ENCODE measurements around the gene CLDN9. TPM values are rescaled to one million over a fixed set of nuclear protein-coding genes. Genes with fewer than 3 reads are reported as not detected.
A peak's percentile ranks its signal among the peaks of the same experiment; 100 is the strongest.

The CLDN9 gene
- total and polyA plus RNA-seq, 9 of the 15 experiments (the other 6 are each of a cell fraction or from before 2014, with no cell fraction given): 0.12 to 0.44 (median 0.22) TPM; not detected in 4

DNA sequence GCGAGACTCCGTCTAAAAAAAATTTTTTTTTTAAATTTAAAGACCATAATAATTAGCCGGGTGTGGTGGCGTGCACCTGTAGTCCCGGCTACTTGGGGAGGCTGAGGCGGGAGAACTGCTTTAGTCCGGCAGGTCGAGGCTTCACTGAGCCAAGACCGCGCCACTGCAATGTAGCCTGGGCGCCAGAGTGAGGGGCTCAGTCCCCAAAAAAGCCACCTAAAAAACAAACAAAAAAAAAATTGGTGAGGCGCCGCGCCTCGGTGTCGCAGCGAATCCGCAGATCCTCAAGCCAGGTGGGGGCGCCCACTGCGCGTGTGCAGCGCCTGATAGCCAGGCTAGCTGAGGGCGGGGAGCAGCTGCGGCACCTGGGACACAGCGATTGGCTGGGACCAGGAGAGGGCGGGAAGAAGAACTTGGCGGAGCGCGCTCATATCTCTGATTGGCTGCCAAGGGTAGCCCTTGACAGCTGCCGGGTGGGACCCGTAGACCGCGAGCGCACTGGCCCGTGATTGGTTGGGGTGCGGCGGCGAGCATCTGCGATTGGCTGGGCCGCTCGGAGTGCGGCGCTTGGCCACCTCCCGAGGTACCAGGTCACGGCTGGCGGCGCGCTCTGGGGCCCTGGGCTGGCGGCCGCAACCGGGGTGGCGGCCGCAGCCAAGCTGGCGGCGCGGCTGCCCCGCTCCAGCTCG, 9.0 kb upstream of the CLDN9 start:
- POLR2A ChIA-PET: interaction anchor here (0.6 to 1.3 kb wide), 8 partner anchors 17 to 775 kb away, joined by 3 to 7 read pairs (median 4); partner anchors contain the start of genes PAQR4 and TNFRSF12A
- H3K27ac ChIP-seq (ENCODE audit: extremely low read depth, low read depth, low read length): no peak overlapping the region
- WGBS (ENCODE audit: insufficient coverage, low coverage, missing lambda C conversion rate): 5% methylated on average over 51 of the region's 58 CpGs
- peaks cover 22% of the 10 kb centered on the region for H3K79me2 ChIP-seq (ENCODE audit: control insufficient read depth, insufficient read depth, low read length)
- FAIRE-seq (peak; percentile 99), ATAC-seq (peak; percentile 92), DNase-seq (ENCODE audit: extremely low read depth in 1 of 4, low spot score in 3 of 4) (peak; percentile 98 to 99 (median 99))
- H3K4me3 ChIP-seq: peak overlapping the region; percentile 50; the same call in 1 of the 2 replicates
- H3K9me1 ChIP-seq (ENCODE audit: control insufficient read depth, insufficient read depth, low read length): no peaks in the 10 kb centered on the region
- H3K9ac ChIP-seq (ENCODE audit: insufficient read depth in 1 of 2, low read depth in 2 of 2, low read length in 2 of 2): peak overlapping the region in 1 of 2 experiments; percentile 80; a peak in 2 of 4 replicates
- H3K27me3 ChIP-seq (ENCODE audit: control insufficient read depth in 2 of 2, insufficient read depth in 2 of 2, low read length in 2 of 2): no peaks in the 10 kb centered on the region
- peaks cover 3% of the 10 kb centered on the region; the same call in 2 of the 3 replicates for H3K36me3 ChIP-seq (ENCODE audit: control insufficient read depth, insufficient read depth, low read length)
- peaks cover 28 to 55% of the 10 kb centered on the region in 2 experiments for H3K4me1 ChIP-seq (replicated peaks in 1 of 2; ENCODE audit: control insufficient read depth in 2 of 2, insufficient read depth in 2 of 2, low read length in 2 of 2)
- no TSS peak for BruUV-seq (replicated peaks)
- no peaks in the 10 kb centered on the region for H4K20me1 ChIP-seq (replicated peaks; ENCODE audit: control insufficient read depth, insufficient read depth, low read length)
- H3K9me3 ChIP-seq (replicated peaks; ENCODE audit: control insufficient read depth, insufficient read depth, low read depth, low read length): no peaks in the 10 kb centered on the region
- in situ Hi-C loops (cut with MboI) (no loop called here), intact Hi-C loops (cut with micrococcal nuclease) (loop anchor here (1.0 kb wide), 1 partner anchor 25 kb away; no protein-coding TSS in a partner anchor)
- CTCF ChIA-PET (ENCODE audit: low intra/inter-chr PET ratio): interaction anchor here (0.9 to 1.6 kb wide), 3 partner anchors 24 to 55 kb away, joined by 3 to 6 read pairs (median 3); no protein-coding TSS in a partner anchor
- no peak overlapping the region; the same call in 1 of the 2 replicates for H3K4me2 ChIP-seq (ENCODE audit: insufficient read depth, low read length)
- peak overlapping the region; percentile 57 for H2AFZ ChIP-seq (ENCODE audit: low read depth, low read length)
- TF ChIP-seq, protein P1, sequence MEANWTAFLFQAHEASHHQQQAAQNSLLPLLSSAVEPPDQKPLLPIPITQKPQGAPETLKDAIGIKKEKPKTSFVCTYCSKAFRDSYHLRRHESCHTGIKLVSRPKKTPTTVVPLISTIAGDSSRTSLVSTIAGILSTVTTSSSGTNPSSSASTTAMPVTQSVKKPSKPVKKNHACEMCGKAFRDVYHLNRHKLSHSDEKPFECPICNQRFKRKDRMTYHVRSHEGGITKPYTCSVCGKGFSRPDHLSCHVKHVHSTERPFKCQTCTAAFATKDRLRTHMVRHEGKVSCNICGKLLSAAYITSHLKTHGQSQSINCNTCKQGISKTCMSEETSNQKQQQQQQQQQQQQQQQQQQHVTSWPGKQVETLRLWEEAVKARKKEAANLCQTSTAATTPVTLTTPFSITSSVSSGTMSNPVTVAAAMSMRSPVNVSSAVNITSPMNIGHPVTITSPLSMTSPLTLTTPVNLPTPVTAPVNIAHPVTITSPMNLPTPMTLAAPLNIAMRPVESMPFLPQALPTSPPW (CRISPR knock-in tag; IDR thresholded peaks at IDR 0.05): peak; percentile 22
- TF ChIP-seq KLF10 (CRISPR knock-in tag; IDR thresholded peaks at IDR 0.05) (no peak), RBFOX2 (IDR thresholded peaks at IDR 0.05; ENCODE audit: low read depth, low read length) (peak; percentile 68), PHB (CRISPR knock-in tag; IDR thresholded peaks at IDR 0.05) (no peak), SAP30 (IDR thresholded peaks at IDR 0.05; ENCODE audit: borderline replicate concordance, insufficient read depth, low read depth, low read length, poor library complexity, severe bottlenecking) (no peak), NBN (IDR thresholded peaks at IDR 0.05; ENCODE audit: low read depth) (peak; percentile 74), RFX1 (IDR thresholded peaks at IDR 0.05) (no peak), HDAC6 (IDR thresholded peaks at IDR 0.05; ENCODE audit: low read depth, low read length) (no peak), HDGF (IDR thresholded peaks at IDR 0.05) (0 out of 2 replicates have a peak, but pooled peaks have one; percentile 28), ARID2 (IDR thresholded peaks at IDR 0.05) (peak; percentile 83), STAT5A (IDR thresholded peaks at IDR 0.05; ENCODE audit: borderline replicate concordance, low read length) (no peak), SIRT6 (IDR thresholded peaks at IDR 0.05; ENCODE audit: low read depth, low read length) (no peak), JUND (IDR thresholded peaks at IDR 0.05; ENCODE audit: borderline replicate concordance, low read depth, low read length) (peak; percentile 68), JUND (tag; IDR thresholded peaks at IDR 0.05; ENCODE audit: borderline replicate concordance, low read depth, low read length) (peak; percentile 58; the same call in 1 of the 3 replicates), HCFC1 (IDR thresholded peaks at IDR 0.05; ENCODE audit: low read depth, low read length) (peak; percentile 50)
- TF ChIP-seq, protein P2, sequence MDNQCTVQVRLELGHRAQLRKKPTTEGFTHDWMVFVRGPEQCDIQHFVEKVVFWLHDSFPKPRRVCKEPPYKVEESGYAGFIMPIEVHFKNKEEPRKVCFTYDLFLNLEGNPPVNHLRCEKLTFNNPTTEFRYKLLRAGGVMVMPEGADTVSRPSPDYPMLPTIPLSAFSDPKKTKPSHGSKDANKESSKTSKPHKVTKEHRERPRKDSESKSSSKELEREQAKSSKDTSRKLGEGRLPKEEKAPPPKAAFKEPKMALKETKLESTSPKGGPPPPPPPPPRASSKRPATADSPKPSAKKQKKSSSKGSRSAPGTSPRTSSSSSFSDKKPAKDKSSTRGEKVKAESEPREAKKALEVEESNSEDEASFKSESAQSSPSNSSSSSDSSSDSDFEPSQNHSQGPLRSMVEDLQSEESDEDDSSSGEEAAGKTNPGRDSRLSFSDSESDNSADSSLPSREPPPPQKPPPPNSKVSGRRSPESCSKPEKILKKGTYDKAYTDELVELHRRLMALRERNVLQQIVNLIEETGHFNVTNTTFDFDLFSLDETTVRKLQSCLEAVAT (IDR thresholded peaks at IDR 0.05): peak in 1 of 2 experiments; percentile 68; a peak in 1 of 4 replicates
- TF ChIP-seq, protein P3, sequence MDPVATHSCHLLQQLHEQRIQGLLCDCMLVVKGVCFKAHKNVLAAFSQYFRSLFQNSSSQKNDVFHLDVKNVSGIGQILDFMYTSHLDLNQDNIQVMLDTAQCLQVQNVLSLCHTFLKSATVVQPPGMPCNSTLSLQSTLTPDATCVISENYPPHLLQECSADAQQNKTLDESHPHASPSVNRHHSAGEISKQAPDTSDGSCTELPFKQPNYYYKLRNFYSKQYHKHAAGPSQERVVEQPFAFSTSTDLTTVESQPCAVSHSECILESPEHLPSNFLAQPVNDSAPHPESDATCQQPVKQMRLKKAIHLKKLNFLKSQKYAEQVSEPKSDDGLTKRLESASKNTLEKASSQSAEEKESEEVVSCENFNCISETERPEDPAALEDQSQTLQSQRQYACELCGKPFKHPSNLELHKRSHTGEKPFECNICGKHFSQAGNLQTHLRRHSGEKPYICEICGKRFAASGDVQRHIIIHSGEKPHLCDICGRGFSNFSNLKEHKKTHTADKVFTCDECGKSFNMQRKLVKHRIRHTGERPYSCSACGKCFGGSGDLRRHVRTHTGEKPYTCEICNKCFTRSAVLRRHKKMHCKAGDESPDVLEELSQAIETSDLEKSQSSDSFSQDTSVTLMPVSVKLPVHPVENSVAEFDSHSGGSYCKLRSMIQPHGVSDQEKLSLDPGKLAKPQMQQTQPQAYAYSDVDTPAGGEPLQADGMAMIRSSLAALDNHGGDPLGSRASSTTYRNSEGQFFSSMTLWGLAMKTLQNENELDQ (CRISPR knock-in tag; IDR thresholded peaks at IDR 0.05; ENCODE audit: borderline replicate concordance): no peak
